PC-3 (cell line): Measurements from ENCODE around the gene NPAT.

Source experiments
- CTCF ChIP-seq: fragments of 300-600 bp; sonication (generic); conservative IDR thresholded peaks from 2 replicates; pipeline ENCODE4 v1.5.1; 2017; ENCODE audit warnings: antibody characterized with exemption, low read depth, mild to moderate bottlenecking, low read length
- EZH2 ChIP-seq: fragments of 300-600 bp; sonication (generic); IDR thresholded peaks from one replicate; pipeline ENCODE4 v1.6.1; 2017; ENCODE audit warnings: antibody characterized with exemption, mild to moderate bottlenecking, low read length; ENCODE audit not compliant: unreplicated experiment
- EZH2phosphoT487 ChIP-seq: fragments of 300-600 bp; sonication (generic); IDR thresholded peaks from 2 replicates; pipeline ENCODE4 v1.6.1; 2018; ENCODE audit warnings: mild to moderate bottlenecking, antibody characterized with exemption, low read length, borderline replicate concordance

DNA sequence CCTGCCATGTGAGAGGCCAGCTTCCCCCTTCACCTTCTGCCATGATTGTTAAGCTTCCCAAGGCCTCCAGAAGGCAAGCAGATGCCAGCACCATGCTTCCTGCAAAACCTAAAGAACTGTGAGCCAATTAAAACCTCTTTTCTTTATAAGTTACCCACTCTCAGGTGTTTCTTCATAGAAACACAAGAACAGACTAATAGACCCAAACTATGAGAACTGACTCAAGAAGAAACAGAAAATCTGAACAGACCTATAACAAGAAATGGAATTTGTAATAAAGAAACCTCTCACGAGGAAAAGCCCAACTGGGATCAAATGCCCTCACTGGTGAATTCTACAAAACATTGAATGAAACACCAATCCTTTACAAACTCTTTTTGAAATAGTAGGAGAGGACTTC is 12.0 kb downstream of the NPAT start:
- TF ChIP-seq CTCF (no peak), EZH2phosphoT487 (no peak), EZH2 (no peak)
